HG03571 (cell line): ENCODE results near the gene CGB3.

Source experiments
- ATAC-seq: cut with Tn5 transposase; IDR thresholded peaks from one replicate; pipeline ENCODE4 v1.9.1; 2021; ENCODE audit not compliant: unreplicated experiment

The CGB3 gene

DNA sequence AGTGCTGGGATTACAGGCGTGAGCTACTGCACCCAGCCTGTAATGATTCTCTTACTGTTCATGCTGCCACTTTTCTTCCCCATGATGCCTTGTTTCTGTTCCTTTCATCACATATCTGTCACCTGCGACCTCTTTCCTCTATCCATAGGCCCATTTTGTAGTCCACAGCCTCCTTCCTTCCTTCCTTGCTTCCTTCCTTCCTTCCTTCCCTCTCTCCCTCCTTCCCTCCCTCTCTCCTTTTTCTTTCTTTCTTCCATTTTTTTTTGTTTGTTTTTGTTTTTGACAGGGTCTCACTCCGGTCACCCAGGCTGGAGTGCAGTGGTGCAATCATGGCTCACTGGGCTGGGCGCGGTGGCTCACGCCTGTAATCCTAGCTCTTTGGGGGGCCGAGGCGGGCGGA lies 35.3 kb downstream of the CGB3 start:
- no peak for ATAC-seq

DNA sequence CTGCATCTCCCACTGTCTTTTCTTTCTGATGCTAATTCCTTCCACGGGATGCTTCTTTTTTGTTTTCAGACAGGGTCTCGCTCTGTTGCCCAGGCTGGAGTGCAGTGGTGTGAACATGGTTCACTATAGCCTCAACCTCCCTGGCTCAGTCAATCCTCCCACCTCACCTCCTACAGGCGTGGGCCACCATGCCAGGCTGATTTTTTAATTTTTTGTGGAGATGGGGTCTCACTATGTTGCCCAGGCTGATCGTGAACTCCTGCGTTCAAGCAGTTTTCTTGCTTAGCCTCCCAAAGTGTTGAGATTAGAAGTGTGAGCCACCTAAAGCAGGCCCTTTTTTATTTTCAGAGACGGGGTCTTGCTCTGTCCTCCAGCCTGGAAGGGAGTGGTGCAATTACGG lies 35.8 kb downstream of the CGB3 start:
- no peak for ATAC-seq

DNA sequence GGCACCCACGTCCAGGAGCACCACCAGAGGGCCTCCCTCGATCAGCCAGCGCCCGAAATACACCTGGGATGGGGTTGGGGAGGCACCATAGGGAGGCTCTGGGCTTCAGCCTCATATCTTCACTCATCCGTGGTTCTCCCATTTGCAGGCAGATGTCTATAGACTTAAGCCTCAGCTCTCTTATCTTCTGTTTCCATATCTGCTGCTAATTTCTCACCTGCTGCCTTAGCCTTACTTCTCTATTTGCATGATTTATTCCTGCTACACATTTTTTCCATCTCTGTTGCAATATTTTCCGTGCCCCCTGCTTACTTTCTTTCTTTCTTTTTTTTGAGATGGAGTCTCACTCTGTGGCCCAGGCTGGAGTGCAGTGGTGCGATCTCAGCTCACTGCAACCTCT lies 36.8 kb downstream of the CGB3 start:
- ATAC-seq = no peak

DNA sequence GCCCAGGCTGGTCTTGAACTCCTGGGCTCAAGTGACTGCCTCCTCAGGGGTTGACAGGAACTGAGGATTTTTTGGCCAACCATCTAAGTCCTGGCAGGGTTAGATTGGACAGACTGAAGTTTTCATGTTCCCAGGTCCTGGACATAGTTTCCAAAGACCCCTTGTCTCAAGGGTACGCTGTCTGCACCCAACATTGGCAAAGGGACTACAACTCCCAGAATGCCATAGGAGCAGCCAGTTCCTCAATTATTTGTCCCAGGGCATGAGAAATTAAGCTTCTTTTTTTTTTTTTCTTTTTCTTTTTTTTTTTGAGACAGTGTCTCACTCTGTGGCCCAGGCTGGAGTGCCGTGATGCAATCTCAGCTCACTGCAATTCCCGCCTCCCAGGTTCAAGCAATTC lies 37.9 kb downstream of the CGB3 start:
- no peak for ATAC-seq

DNA sequence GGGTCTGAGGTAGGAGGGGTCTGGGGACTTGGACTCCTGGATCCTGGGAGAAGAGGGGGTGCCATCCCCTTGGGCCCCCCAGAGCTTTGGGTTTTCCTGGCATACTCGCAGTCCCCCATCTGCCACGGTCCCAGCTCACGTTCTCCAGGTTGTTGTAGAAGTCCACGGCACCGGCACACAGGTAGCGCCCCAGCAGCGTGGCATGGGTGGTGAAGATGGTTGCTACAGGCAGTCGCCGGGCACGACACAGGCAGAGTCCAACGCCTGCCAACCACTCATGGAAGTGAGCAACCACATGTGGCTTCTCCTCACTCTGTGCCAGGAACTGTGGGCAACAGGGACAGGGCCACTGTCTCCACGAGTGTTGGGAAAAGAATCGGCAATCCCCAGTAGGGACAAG lies 38.4 kb downstream of the CGB3 start:
- no peak for ATAC-seq

DNA sequence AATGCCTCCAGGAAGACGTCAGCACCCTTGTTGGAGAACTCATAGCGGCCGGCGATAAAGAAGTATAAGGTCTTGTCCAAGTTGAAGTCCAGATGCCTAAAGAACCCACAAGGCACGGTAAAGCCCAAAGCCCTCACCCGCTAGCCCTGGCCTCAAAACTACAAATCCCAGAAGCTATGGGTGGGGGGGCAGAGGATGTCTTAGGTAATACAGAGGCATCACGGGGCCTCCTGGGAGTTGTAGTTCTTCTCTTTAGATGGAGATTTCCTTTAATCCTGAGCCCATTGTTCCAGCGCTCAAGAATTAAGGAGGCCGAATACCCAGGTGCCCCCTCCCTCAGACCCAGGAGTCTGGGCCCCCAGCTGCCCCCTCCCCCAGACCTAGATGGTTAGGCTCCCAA lies 41.9 kb downstream of the CGB3 start:
- ATAC-seq = no peak

DNA sequence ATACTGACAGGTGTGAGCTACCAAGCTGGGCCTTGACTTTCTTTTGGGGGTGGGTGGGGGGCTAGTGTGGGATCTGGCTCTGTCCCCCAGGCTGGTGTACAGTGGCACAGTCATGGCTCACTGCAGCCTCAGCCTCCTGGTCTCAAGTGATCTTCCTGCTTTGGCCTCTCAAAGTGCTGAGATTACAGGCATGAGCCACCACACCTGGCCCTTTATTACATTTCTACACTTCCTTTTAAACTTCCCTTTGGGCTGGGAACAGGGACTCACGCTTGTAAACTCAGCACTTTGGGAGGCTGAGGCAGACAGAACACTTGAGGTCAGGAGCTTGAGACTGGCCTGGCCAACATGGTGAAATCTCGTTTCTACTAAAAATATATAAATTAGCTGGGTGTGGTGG lies 47.1 kb downstream of the CGB3 start:
- no peak for ATAC-seq

DNA sequence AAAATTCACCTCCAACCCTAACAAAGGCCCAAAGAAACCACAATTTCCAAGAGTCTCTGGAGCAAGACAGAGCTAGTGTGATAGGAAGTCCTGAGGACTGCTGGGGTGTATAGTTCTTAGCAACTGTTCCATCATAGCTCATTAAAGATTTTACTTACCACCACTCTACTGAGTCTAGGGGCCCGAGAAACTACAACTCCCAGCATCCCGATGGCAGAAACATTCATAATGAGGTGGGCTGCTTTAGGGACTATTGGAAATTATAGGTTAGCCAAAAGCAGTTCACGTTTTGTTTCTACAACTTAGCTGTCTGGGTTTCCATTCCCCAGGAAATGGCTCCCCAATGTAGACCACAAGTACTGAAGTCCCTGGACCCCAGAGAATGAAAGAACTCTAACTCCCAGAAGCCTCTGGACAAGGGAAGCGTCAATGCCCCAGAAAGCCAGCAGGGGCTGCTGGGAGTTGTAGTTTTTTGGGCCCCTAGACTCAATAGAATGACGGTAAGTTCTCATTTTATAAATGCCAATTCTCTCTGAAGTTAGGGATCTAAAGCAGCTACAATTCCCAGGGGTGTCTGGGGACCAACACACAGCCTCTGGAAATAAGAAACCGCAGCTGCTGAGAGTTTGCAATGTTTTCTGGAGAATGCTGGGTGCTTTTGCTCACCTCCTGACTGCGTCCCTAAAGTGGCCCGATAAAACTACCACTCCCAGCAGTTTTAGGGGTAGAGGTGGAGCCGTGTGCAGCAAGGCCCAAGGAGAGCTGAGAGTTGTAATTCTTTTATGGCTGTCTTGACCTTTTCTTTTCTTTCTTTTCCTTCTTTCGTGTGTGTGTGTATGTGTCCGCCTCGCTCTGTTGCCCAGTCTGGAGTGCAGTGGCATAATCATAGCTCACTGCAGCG lies 47.9 kb downstream of the CGB3 start:
- no peak for ATAC-seq
